HEK293 (cell line): Measurements from ENCODE around the gene TOMM40.

Experiments
- CTCF ChIA-PET: fragments of 350-600 bp; formaldehyde crosslinking; extraction: SDS; loops from one replicate; lab custom pipeline; 2021; ENCODE audit warnings: antibody characterized with exemption; lab: Yijun Ruan, JAX
- POLR2A ChIA-PET: fragments of 300-600 bp; formaldehyde crosslinking; extraction: SDS; loops from one replicate; lab custom pipeline; 2020; ENCODE audit warnings: antibody characterized with exemption, inconsistent platforms; lab: Yijun Ruan, JAX
- H3K27ac ChIP-seq: fragments of 200-500 bp; sonication (Bioruptor generic); 2 replicates; pipeline ENCODE4 v1.5.1; 2014; ENCODE audit warnings: low read depth, low read length, control low read depth, inconsistent platforms; ENCODE audit errors: extremely low read depth
- H3K36me3 ChIP-seq, 2 experiments: fragments of 200-500 bp in 1 of 2; sonication (Bioruptor generic) in 1 of 2; 1 replicate in 1 of 2; 2 replicates in 1 of 2; pipeline ENCODE4 v1.5.1; 2014 to 2017; ENCODE audit warnings: inconsistent platforms in 2 of 2, low read length in 2 of 2; ENCODE audit not compliant: control insufficient read depth in 2 of 2, insufficient read depth in 1 of 2
- H3K4me1 ChIP-seq: fragments of 200-500 bp; sonication (Bioruptor generic); 2 replicates; pipeline ENCODE4 v1.5.1; 2014; ENCODE audit warnings: mild to moderate bottlenecking, low read length, inconsistent platforms; ENCODE audit not compliant: control insufficient read depth, insufficient read depth
- H3K4me3 ChIP-seq: 2 replicates; pipeline ENCODE4 v1.5.1; 2011; ENCODE audit warnings: low read depth, mild to moderate bottlenecking, control low read depth, low read length, moderate library complexity
- H3K9me3 ChIP-seq: fragments of 200-500 bp; sonication (Bioruptor generic); 2 replicates; pipeline ENCODE4 v1.5.1; 2014; ENCODE audit warnings: low read depth, low read length, inconsistent platforms; ENCODE audit not compliant: control insufficient read depth, insufficient read depth
- FEZF1 ChIP-seq: fragments of 450-650 bp; formaldehyde crosslinking; IDR thresholded peaks from 2 replicates; pipeline ENCODE4 v1.5.1; 2016; ENCODE audit warnings: missing biosample characterization, missing genetic modification characterization
- PATZ1 ChIP-seq: fragments of 450-650 bp; formaldehyde crosslinking; IDR thresholded peaks from 2 replicates; pipeline ENCODE4 v1.5.1; 2016; ENCODE audit warnings: missing biosample characterization, missing genetic modification characterization
- REPIN1 ChIP-seq: fragments of 450-650 bp; formaldehyde crosslinking; IDR thresholded peaks from 2 replicates; pipeline ENCODE4 v1.5.1; 2017; ENCODE audit warnings: missing biosample characterization, missing genetic modification characterization, low read depth
- SALL2 ChIP-seq: fragments of 450-650 bp; formaldehyde crosslinking; IDR thresholded peaks from 2 replicates; pipeline ENCODE4 v1.5.0; 2017; ENCODE audit warnings: missing biosample characterization, mild to moderate bottlenecking, missing genetic modification characterization, borderline replicate concordance
- TCF7L2 ChIP-seq: IDR thresholded peaks from 2 replicates; pipeline ENCODE4 v1.6.1; 2011; ENCODE audit warnings: low read depth, mild to moderate bottlenecking, inconsistent platforms, low read length, moderate library complexity, borderline replicate concordance
- ZNF211 ChIP-seq: fragments of 450-650 bp; formaldehyde crosslinking; IDR thresholded peaks from 2 replicates; pipeline ENCODE4 v1.5.1; 2016; ENCODE audit warnings: low read depth, missing biosample characterization, missing genetic modification characterization
- ZNF214 ChIP-seq: fragments of 450-650 bp; formaldehyde crosslinking; IDR thresholded peaks from 2 replicates; pipeline ENCODE4 v1.5.1; 2017; ENCODE audit warnings: missing biosample characterization, mild to moderate bottlenecking, missing genetic modification characterization, borderline replicate concordance
- ZNF221 ChIP-seq: fragments of 450-650 bp; formaldehyde crosslinking; IDR thresholded peaks from 2 replicates; pipeline ENCODE4 v1.5.1; 2017; ENCODE audit warnings: missing biosample characterization, missing genetic modification characterization, borderline replicate concordance
- ZNF266 ChIP-seq: fragments of 450-650 bp; formaldehyde crosslinking; IDR thresholded peaks from 2 replicates; pipeline ENCODE4 v1.5.1; 2016; ENCODE audit warnings: missing biosample characterization, missing genetic modification characterization, low read depth
- ZNF274 ChIP-seq, 2 experiments: fragments of 200-500 bp in 1 of 2; fragments of 450-650 bp in 1 of 2; sonication (Bioruptor generic) in 1 of 2; formaldehyde crosslinking in 1 of 2; IDR thresholded peaks; 2 replicates each; pipeline versions ENCODE4 v1.5.1 to v1.6.1; 2014 to 2016; ENCODE audit warnings: borderline replicate concordance in 1 of 2, inconsistent platforms in 1 of 2, low read length in 1 of 2, missing biosample characterization in 1 of 2, missing genetic modification characterization in 1 of 2
- ZNF354C ChIP-seq: fragments of 450-650 bp; formaldehyde crosslinking; IDR thresholded peaks from 2 replicates; pipeline ENCODE4 v1.5.1; 2016; ENCODE audit warnings: missing biosample characterization, missing genetic modification characterization, low read depth, borderline replicate concordance
- ZNF37A ChIP-seq: fragments of 450-650 bp; IDR thresholded peaks from 2 replicates; pipeline ENCODE4 v1.5.1; 2018; ENCODE audit warnings: missing biosample characterization, missing genetic modification characterization
- ZNF416 ChIP-seq: fragments of 450-650 bp; formaldehyde crosslinking; IDR thresholded peaks from 2 replicates; pipeline ENCODE4 v1.5.1; 2016; ENCODE audit warnings: missing biosample characterization, missing genetic modification characterization
- ZNF580 ChIP-seq: fragments of 450-650 bp; formaldehyde crosslinking; IDR thresholded peaks from 2 replicates; pipeline ENCODE4 v1.5.1; 2016; ENCODE audit warnings: missing biosample characterization, missing genetic modification characterization
- ZNF596 ChIP-seq: fragments of 450-650 bp; IDR thresholded peaks from 2 replicates; pipeline ENCODE4 v1.5.0; 2018; ENCODE audit warnings: missing biosample characterization, mild to moderate bottlenecking, missing genetic modification characterization, moderate library complexity
- ZNF600 ChIP-seq: fragments of 450-650 bp; formaldehyde crosslinking; IDR thresholded peaks from 2 replicates; pipeline ENCODE4 v1.5.1; 2016; ENCODE audit warnings: missing biosample characterization, missing genetic modification characterization
- ZNF621 ChIP-seq: fragments of 450-650 bp; formaldehyde crosslinking; IDR thresholded peaks from 2 replicates; pipeline ENCODE4 v1.5.1; 2017; ENCODE audit warnings: missing biosample characterization, missing genetic modification characterization
- ZNF645 ChIP-seq: fragments of 450-650 bp; formaldehyde crosslinking; IDR thresholded peaks from 2 replicates; pipeline ENCODE4; 2016; ENCODE audit warnings: missing biosample characterization, missing genetic modification characterization
- ZSCAN30 ChIP-seq: fragments of 450-650 bp; IDR thresholded peaks from 2 replicates; pipeline ENCODE4 v1.5.1; 2018; ENCODE audit warnings: missing biosample characterization, mild to moderate bottlenecking, missing genetic modification characterization, moderate library complexity

The TOMM40 gene

GRCh38 chr19:44900328-44901244 lies 9.5 kb downstream of the TOMM40 start:
- ChIA-PET CTCF (interaction anchor here (0.6 to 0.7 kb wide), 2 partner anchors 8 to 117 kb away, joined by 3 to 4 read pairs; no protein-coding TSS in a partner anchor), POLR2A (interaction anchor here (0.7 to 2.2 kb wide), 3 partner anchors 10 to 116 kb away, joined by 3 to 10 read pairs (median 4); no protein-coding TSS in a partner anchor)
- Histone ChIP-seq H3K9me3 (no peaks in the 10 kb centered on the region), H3K4me1 (peaks cover 4% of the 10 kb centered on the region; the same call in 1 of the 2 replicates), H3K27ac (no peak overlapping the region), H3K4me3 (no peak overlapping the region), H3K36me3 (peaks cover 41 to 61% of the 10 kb centered on the region in 2 experiments)
- no peak for TF ChIP-seq ZNF645 (tag by site-specific recombination)
- TF ChIP-seq ZNF214 (tag by site-specific recombination), result no peak
- TF ChIP-seq ZNF354C, result no peak
- no peak for TF ChIP-seq ZNF621
- TF ChIP-seq ZNF416 (tag by site-specific recombination), result no peak
- TF ChIP-seq REPIN1, result no peak
- no peak for TF ChIP-seq TCF7L2

GRCh38 chr19:44903216-44903601 lies 12.2 kb downstream of the TOMM40 start:
- no peak overlapping the region for H3K4me3 ChIP-seq
- peaks cover 25 to 35% of the 10 kb centered on the region in 2 experiments; a peak in 2 of 3 replicates for H3K36me3 ChIP-seq
- peaks cover 6% of the 10 kb centered on the region; the same call in 1 of the 2 replicates for H3K4me1 ChIP-seq
- H3K27ac ChIP-seq, result no peak overlapping the region
- no peaks in the 10 kb centered on the region for H3K9me3 ChIP-seq
- POLR2A ChIA-PET, result no interaction called here
- CTCF ChIA-PET, result interaction anchor here (0.6 to 5.0 kb wide), 24 partner anchors 8 to 707 kb away, joined by 3 to 101 read pairs (median 4); partner anchors contain the start of genes APOC1, APOC2, CLPTM1 and TOMM40
- TF ChIP-seq ZNF266 (tag by site-specific recombination) (no peak), ZNF596 (tag by site-specific recombination) (no peak), FEZF1 (tag by site-specific recombination) (no peak), ZNF37A (tag by site-specific recombination) (no peak), ZSCAN30 (tag by site-specific recombination) (no peak), PATZ1 (tag by site-specific recombination) (no peak), ZNF600 (tag by site-specific recombination) (no peak), ZNF274 (IDR thresholded peaks at IDR 0.05; ENCODE audit: low read length) (no peak), ZNF274 (tag by site-specific recombination; IDR thresholded peaks at IDR 0.05; ENCODE audit: borderline replicate concordance) (no peak), SALL2 (tag by site-specific recombination) (no peak), ZNF221 (no peak), ZNF580 (tag by site-specific recombination) (no peak), ZNF211 (no peak)
